RKO (cell line): Measurements from ENCODE around the gene CAV2.
A peak's percentile ranks its signal among the peaks of the same experiment; 100 is the strongest.

Experiments
- DNase-seq: peaks from one replicate; pipeline ENCODE4 v3.0.0-alpha.2; 2016; ENCODE audit warnings: low spot score

CAV2 gene

GRCh38 chr7:116495736-116496135, 3.8 kb upstream of the CAV2 start:
- DNase-seq: no peak

DNA sequence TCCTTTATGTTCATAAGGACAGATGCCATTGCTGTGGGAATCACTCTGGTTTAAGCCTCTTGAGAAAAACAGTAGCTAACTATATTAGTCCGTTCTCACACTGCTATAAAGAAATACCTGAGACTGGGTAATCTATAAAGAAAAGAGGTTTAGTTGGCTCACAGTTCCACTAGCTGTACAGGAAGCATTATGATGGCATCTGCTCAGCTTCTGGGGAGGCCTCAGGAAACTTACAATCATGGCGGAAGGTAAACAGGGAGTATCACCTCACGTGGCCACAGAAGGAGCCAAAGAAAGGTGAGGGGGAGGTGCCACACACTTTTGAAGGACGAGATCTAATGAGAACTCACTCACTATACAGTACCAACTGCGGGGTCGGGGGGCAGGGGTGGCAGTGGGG, 2.9 kb upstream of the CAV2 start:
- DNase-seq: no peak

DNA sequence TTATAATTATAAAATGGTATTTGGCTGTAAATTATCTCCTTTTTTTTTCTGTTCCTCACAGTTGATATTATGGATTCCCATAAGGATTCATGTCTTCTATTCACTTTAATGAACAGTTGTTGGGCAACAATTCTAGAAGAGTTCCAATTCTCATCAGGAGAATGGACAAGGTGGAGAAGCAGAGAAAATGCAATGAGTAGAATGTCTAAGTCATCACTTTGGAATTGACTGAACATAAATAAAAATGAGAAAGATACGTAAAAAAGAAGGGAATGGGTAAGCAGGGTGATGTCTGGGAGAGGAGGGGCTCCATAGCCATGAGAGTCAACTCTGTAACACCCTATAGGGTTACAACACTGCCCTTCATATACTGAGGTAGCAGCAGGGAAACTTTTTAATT, 1.8 kb upstream of the CAV2 start:
- DNase-seq: no peak

DNA sequence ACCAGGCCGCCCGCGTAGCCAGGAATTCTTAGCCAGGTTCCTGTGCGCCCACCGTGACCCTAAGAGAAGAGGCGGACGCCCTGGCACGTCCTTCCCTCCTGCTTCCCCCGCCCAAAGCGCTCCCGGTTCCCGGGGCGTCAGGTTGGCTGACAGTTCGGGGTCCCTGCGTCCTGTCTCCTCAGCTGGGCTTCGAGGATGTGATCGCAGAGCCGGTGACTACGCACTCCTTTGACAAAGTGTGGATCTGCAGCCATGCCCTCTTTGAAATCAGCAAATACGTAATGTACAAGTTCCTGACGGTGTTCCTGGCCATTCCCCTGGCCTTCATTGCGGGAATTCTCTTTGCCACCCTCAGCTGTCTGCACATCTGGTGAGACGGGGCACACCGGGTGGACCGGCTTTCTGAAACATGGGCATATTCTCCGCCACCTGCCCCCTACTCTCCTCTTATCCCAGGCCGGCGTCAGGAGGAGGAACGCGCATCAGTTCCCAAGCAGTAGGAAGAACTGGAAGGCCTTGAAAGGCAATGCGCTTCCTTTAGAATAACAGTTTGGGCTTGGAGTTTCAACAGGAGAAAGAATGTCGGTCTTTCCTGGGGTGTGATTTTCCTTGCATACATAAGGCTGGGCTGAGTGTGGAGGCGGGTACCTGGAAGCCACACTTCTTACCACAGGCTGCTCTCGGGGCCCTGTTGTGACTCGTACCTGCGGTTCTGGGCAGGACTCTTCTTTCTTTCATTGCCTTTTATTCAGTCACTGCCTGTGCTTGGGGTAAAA, 728 bp downstream of the CAV2 start:
- DNase-seq: peak; percentile 22

DNA sequence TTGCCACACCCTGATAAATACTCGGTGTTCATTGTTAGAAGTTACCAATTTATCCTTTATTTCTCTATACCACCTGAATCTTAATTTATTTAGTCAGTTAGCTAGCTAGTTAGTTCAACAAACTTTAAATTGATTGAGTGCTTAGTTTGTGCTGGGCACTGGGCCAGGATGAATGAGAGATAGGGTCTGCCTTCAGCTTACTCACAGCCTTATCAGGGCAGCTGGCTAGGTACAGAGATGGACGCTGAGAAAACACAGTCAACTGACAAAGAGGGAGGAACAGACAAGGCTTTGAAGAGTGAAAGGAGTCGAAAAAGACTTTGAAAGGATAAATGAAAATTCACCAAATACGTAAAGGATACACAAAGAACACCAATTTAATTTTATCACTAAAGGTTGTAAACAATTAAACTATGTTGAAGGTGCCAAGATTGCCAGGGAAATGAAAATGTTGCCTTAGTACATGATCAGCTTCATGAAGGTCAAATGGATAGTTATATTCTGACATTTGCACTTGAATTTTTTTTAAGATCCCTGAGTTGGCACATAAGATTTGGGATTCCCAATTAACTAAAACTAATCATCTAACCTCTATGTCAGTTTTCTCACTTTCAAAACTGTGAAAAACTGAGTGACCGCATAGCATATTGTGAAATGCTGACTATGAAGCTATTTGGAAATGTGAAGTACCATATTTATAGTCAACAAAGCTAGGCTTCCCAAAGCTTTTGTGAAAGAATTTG, 2.1 kb downstream of the CAV2 start:
- DNase-seq: no peak

- no peak for DNase-seq
Observed at GRCh38 chr7:116502201-116503096, 2.9 kb downstream of the CAV2 start.

DNA sequence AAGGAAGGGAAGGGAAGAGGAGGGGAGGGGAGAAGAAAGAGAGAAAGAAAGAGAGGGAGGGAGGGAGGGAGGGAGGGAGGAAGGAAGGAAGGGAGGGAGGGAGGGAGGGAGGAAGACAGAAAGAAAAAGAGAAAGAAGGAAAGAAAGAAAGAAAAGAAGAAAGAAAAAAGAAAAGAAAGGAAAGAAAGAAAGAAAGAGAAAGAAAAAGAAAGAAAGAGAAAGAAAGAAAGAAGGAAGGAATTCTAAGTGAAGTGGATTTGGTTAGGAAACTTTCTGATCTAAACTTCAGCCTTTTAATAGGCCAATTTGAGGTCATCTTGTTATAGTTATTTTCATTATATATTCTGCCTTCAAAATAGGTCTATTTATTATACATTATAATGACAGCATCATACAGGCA, 4.3 kb downstream of the CAV2 start:
- DNase-seq: no peak

GRCh38 chr7:116505278-116505677, 5.7 kb downstream of the CAV2 start:
- DNase-seq: no peak

DNA sequence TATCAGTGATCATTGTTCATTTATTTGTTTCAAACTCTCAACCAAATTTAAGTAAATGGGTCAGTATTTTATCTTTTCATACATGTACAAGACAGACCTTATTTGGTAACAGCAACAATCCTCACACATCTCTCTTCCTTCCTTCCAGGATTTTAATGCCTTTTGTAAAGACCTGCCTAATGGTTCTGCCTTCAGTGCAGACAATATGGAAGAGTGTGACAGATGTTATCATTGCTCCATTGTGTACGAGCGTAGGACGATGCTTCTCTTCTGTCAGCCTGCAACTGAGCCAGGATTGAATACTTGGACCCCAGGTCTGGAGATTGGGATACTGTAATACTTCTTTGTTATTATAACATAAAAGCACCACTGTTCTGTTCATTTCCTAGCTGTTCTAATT, 6.3 kb downstream of the CAV2 start:
- no peak for DNase-seq

DNA sequence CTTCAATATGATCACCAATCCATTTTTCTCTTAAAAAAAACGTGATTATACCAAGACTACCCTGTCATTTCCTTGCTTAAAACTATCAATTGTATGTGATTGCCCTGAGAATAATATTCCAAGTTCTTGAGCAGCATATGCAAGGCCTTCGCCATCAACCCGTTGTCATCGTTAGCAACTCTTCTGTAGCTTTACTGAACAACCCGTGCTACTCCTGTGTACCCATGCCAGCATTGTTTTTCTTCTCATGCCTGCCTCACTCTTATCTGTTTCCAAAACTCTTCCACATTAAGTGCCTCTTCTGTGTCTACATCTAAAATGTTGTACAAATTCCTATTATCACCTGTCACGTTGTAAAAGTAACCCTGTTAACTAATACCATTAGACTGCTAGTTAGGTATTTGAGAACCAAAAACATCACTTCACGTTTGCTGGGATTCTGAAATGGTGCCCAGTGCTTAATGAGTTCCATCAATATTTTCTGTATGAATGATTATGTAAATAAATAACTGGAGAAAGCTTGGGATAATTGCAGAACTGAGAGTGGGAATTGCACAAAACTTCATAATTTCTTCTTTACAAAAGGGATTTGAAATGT, 10.5 kb downstream of the CAV2 start:
- no peak for DNase-seq

DNA sequence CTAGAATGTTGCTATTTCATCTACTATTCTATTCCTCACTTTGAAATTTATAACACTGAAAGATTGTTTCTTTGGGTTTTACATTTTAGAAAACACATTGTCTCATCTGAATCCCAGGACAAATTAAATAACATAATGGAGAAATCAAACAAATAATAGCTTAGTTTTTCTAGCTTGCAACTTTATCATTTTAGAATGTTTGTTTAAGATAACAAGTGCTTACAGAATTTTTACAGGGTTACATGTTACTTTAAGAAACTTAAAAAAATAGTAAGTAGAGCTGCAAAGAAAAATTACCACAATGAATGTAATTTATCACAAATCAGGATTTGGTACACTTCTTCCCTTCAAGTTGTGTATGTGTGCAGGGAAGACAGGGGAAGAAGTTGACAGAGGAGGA, 11.3 kb downstream of the CAV2 start:
- DNase-seq: no peak

- peak; percentile 69 for DNase-seq
Observed at GRCh38 chr7:116511552-116512519, 12.3 kb downstream of the CAV2 start.

DNA sequence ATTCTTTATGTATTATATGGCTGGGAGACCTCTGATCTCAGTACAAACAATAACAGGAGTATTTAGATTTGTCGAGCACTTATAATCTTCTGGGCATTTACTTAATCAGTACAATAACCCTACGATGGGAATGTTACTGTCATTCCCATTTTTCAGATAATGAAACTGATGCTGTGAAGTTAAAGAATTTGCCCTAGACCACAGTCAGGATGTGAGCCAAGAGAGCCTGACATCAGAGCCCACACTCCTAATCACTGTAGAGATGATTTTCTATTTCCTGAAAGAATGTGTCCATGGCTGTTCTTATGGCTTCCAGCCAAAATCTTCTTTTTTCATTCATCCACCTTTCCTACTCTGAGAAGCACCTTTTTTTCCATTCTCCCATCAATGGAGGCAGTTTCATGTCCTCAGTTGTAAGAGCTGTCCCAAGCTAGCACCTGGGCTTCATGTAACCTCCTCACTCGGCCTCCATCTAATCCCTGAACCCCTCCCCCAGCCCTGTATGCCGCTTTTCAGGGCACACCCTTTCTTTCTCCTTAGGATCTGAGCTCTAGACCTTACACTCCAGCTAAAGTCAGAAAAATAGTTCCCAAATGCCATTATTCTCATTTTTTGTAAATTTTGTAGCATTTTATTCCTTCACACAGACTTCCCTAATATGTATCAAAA, 13.1 kb downstream of the CAV2 start:
- DNase-seq: no peak

DNA sequence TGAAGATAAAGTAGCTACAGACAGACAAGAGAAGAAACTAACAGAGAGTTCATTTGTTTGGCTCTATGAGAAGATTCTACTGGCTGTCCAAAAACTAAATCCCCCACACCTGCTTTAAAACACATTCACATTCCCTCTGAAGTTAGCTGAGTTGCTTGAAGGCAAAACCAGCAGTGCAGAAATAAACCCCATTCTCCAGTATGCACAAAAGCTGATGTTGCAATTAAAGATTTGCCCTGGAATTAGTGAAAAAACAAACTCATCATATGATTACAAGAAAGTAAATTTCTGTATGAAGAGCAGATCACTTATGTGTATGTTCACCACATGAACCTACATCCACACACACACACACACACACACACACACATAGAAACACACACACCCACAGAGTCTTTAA, 16.0 kb downstream of the CAV2 start:
- DNase-seq: no peak

DNA sequence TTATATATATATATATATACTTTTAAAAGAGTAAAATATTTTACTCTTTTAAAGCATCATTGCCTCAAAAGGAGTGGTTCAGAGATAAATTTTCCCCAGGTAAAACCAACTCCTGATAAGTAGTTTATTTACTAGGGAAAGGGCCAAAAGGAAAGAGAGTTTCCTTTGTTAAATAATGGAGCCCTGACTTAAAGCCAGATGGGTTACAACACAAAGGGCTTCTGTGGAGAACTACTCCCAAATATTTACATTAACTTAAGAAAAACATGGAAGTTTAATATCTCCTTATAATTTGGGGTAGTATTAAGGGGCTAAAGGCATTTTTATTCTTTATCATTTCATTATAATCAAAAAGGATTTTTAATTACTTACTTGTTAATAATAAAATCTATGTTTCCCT, 16.8 kb downstream of the CAV2 start:
- no peak for DNase-seq

DNA sequence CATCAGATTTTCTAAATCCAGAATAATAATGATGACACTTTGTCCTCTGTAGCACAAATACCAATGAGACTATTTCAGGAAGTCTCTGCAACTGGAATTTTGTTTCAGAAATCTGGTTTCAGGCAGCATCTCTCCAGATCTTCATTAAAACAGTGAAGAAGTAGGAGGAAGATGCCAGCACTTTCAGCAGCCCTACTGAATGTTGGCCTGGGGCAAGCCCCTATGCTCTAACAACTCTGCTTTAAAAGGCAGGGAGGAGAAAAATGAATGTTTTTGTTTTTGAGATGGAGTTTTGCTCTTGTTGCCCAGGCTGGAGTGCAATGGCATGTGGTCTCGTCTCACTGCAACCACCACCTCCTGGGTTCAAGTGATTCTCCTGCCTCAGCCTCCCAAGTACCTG, 18.1 kb downstream of the CAV2 start:
- DNase-seq: no peak

GRCh38 chr7:116518961-116519360, 19.4 kb downstream of the CAV2 start:
- DNase-seq: no peak

- DNase-seq: no peak
Observed at GRCh38 chr7:116521046-116521664, 21.6 kb downstream of the CAV2 start.

DNA sequence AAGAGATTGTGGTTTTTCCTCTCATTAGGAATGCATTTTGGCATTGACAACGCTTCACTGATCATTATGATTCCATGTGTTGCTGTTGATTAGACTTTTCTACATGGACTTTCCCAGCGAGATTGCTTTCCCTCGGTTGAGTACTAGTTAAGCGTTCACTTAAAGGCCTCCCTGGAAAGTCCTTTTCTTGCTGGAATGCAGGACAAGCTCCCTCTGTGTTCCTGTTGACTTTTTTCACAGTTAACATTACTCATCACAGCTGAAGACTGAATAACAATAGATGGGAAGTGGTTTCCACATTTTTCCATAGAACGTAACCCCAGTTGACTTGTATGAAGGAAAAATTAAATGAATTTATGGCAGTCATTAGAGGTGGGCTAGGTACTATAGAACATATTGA, 22.7 kb downstream of the CAV2 start:
- no peak for DNase-seq

GRCh38 chr7:116524221-116524608, 24.7 kb downstream of the CAV2 start:
- no peak for DNase-seq
